HG02588 (cell line): ENCODE data around the gene SPATA18.

Experiments
- ATAC-seq: cut with Tn5 transposase; IDR thresholded peaks from one replicate; pipeline ENCODE4 v1.9.1; 2021; ENCODE audit warnings: mild to moderate bottlenecking, moderate library complexity; ENCODE audit not compliant: unreplicated experiment

SPATA18 gene

DNA sequence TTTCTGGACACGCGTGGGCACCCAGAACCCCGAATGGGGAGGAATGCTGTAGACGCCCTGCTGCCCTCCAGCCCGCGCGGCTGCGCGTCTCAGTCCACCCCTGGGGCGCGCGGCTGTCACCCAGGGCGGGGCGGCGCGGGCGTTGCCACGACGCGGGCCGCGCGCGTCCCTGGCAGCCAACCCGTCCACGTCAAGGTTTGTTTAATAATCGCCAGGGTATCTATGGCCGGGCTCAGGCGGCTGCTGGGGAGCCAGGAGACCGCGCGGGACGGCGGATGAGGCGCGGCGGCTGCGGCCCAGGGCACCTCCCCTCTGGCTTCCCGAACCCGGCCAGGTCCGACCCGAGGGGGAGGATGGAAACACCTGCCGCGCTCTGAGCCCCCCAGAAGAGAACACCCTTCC lies at the start of gene SPATA18:
Gene SPATA18 (plus strand): TSS at position 92 of the 402 bp plus-strand sequence. CDS start 401 bp downstream, outside the sequence.
- ATAC-seq = peak; percentile 51

- no peak for ATAC-seq
Measured at GRCh38 chr4:52001616-52002015, 49.5 kb upstream of the SPATA18 start.

GRCh38 chr4:52004414-52004813 lies 46.7 kb upstream of the SPATA18 start:
- no peak for ATAC-seq

DNA sequence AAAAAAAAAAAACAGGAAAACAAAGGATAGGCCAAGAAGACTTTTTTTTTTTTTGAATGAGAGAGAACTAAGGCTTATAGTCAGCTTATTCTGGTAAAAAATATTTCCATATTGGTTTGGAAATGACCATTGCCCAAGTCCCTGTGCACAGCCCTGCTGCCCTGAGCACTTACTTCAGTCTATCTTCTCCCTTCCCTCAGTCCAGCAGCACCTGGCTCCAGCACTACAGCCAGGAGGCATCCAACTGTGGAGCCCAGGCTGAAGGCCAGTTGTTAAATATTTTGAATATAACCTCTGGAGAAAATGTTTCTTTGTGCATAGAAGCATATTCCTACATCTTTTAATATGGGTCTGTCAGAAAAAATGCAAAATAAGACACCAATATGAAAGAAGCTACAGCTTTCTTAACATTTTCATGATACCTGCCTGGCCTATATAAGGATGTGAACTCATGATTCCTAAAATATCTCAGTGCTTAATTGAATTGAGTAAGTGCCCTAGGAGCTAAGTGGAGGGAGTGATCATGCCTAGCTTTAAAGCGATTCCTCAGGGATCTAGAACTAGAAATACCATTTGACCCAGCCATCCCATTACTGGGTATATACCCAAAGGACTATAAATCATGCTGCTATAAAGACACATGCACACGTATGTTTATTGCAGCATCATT lies 45.4 kb upstream of the SPATA18 start:
- ATAC-seq = no peak

DNA sequence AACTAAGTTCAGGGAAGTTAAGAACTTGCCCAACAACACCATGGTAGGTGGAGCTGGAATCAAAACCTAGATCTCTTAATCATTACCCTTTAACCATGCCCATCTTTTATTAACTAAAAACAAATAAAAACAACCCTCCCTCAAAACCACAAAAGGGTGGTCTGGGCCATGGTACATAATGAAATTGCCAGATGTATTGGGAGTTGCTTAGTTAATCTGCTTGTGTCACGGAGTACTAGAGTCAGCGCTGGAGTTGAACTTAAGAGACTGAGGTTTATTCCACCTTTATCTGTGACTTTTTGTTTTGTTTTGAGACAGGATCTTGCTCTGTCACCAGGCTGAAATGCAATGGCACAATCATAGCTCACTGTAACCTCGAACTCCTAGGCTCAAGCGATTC lies 44.2 kb upstream of the SPATA18 start:
- ATAC-seq = no peak

DNA sequence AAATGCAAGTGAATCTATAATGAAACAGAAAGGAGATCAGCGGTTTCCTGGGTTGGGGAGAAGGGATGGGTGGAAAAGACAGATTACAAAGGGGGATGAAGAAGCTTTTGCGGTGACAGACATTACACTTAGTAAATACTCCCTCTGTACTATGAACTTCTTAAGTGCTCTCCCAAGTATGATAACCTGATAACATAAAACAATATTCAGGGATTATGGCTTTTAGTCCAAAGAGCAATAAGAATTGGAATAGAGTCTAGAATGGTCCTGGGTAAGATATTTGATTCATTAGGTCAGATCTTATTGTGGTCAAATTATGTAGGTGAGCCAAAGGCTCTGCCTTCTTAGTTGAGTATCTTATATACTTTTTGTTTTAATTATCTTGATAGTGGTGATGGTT lies 40.1 kb upstream of the SPATA18 start:
- ATAC-seq = no peak

DNA sequence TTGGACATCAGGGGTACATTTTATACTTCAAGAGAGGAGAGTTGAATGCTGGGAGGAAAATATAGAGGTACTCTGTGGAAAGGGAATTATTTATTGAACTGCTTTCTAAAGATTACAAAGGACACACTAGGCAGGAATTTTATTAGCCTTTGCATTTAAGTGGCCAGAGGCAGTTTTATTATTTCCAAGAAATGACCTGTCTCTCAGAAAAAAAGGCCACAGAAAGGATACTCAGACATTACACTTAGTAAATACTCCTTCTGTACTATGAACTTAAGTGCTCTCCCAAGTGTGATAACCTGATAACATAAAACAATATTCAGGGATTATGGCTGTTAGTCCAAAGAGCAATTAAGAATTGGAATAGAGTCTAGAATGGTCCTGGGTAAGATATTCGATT lies 38.5 kb upstream of the SPATA18 start:
- ATAC-seq = no peak

GRCh38 chr4:52014903-52015302 lies 36.2 kb upstream of the SPATA18 start:
- no peak for ATAC-seq

DNA sequence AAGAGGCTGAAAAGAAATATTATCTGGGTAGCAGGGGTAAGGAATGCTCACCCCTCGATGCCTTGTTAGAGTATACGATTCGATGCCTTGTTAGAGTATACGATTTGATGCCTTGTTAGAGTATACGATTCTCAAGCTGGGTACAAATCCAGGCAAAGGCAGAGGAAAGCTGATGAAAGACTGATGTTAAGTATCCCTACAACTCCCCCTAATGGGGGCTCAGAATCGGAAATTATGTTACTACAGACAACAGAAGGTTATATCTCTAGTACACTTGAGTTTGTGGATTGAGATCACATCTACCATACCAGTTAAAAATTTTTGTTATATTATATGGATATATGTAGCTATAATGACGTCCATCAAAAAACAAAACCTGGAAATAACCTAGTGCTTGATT lies 35.7 kb upstream of the SPATA18 start:
- ATAC-seq = no peak

- no peak for ATAC-seq
Measured at GRCh38 chr4:52016981-52017380, 34.1 kb upstream of the SPATA18 start.

DNA sequence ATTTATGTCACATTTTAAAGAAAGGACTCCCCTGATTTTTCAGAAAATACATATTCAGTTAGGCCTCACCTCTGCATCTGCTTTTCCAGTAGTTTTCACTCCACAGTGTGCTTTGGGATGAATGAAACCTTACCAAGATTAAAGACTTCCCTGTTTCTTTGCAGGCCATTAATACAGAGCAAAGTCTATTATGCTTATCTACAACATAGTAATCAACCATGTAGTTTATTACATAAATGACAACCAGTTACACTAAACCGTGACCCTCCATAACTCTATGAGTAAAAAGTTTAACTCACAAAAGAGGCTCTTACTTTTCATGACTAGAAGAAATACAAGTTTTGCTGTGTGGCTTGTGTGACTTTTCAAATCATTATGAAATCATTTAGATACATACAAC lies 33.3 kb upstream of the SPATA18 start:
- no peak for ATAC-seq

GRCh38 chr4:52019936-52020657 lies 31.0 kb upstream of the SPATA18 start, which contains the start of gene LRRC66:
Gene LRRC66, minus strand, starts transcription at chr4:52020363. Its CDS starts 2,750 bp downstream, at chr4:52017613.
- no peak for ATAC-seq

DNA sequence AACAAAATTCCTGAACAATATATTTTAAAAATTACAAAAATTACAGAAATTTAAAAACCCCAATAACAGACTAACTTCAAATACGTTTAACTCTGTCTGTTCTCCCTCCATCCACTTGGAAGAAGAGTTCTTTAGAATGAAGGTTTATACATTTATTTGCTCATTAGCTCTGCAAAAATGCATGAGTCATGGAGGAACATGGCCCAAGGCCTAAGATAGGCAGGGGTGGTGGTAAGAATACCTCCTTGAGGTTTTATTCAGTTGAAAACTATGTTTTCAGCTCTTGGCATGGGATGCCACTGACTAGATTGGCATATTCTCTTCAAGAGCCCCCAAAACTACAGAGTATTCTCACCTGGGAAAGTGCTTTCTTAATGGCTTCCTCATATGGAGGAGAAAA lies 22.1 kb upstream of the SPATA18 start:
- no peak for ATAC-seq

DNA sequence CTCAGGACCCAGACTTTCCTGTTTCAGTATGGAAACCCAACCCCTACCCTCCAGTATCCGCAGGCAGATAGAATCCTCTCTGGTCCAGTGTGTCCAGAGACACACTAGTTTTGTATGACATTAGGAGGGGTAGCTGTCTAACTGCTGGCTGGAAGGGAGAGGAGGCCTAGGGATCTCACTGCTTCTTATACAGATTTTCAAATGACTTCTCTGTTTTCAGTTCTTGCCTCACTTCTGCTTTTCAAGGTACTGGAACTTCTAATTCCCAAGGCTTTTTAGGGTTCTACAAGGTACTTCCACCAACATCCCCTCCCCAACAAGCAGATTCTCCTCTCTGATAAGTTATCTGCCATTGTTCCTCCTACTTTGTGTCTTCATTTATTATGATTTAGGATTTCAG lies 19.1 kb upstream of the SPATA18 start:
- no peak for ATAC-seq

DNA sequence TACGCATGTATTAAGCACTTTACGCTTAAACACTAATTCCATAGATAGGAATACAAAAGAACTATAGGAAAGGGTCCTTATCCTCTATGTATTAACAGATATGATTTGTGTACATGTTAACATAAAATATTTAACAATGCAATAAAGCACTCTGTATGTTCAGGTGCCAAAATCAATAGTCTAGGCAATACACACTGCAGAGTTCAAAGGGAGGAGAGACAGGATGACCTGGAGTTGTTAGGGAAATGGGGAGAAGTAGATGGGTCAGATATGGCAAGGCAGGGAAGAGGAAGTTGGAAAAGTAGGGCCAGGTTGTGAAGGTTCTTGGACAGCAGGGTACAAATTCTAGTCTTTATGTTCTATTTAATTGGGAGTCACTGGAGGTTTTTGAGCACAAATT lies 15.9 kb upstream of the SPATA18 start:
- ATAC-seq = no peak

- ATAC-seq = no peak
Measured at GRCh38 chr4:52036886-52037530, 14.1 kb upstream of the SPATA18 start.

GRCh38 chr4:52037689-52038102 lies 13.4 kb upstream of the SPATA18 start:
- peak; percentile 55 for ATAC-seq

DNA sequence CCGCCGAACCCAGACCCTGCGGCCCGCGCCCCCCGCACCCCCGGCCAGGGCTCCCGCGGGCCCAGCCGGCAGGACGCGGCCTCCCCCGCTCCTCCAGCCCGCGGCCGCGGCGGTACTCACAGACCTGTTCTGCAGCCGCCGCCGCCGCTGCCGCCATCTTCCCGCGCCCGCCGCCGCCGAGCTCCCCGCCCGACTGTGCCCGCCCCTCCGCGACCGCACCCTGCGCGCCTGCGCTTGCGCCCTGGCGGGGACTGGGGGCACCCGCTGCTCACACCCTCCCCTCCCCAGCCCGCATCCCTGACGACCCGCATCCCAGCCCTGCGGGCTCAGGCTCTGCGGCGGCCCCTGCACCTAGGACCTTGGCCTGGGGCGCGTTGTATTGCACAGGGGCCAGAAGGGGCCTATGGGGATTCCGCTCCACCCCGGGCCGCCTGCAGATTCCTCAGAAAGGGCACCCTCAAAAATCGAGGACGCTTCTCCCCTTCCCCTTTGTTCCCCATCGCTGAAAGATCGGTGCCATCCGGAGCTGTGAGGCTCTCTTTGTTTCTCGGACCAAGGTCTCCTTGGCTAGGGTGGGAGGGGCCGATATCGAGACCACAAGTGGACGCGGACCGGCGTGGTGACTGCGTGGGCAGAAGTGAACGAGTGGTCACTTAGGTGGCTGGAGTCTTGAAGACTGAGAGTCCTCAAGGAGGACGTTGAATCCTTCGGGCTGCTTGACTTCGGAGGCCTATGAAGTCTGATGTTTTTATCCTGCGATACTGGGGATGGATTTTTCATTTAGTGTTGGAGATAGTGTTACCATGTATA lies 12.8 kb upstream of the SPATA18 start, which contains the start of gene SGCB:
Gene SGCB (minus strand): TSS at position 197 of the 810 bp plus-strand sequence. CDS start 40 bp downstream, at position 157.
- peak; percentile 94 for ATAC-seq

- no peak for ATAC-seq
Measured at GRCh38 chr4:52045028-52045427, 6.1 kb upstream of the SPATA18 start.

GRCh38 chr4:52049266-52049665 lies 1.8 kb upstream of the SPATA18 start:
- ATAC-seq = no peak
